Tibial artery (tissue), 4 donors: ENCODE data around the gene RPL19.

Experiments used
- DNase-seq, 2 donors: peaks; one replicate each; pipeline ENCODE4 v3.0.0-alpha.2; 2019
- H3K27ac ChIP-seq, 2 donors: fragments of 200-600 bp; sonication (generic) in 1 of 2; 1 replicate in 1 of 2; 2 replicates in 1 of 2; pipeline ENCODE4 v1.5.1; 2018 to 2019; ENCODE audit warnings: mild to moderate bottlenecking in 1 of 2
- H3K27me3 ChIP-seq, 2 donors: fragments of 200-600 bp; sonication (generic) in 1 of 2; one replicate each; pipeline versions ENCODE4 v1.5.1 to v1.6.0; 2016 to 2019
- H3K36me3 ChIP-seq, 3 donors: fragments of 200-600 bp; sonication (generic) in 2 of 3; one replicate each; pipeline ENCODE4 v1.5.1; 2016 to 2019; ENCODE audit warnings: mild to moderate bottlenecking in 2 of 3
- H3K4me1 ChIP-seq, 4 donors: fragments of 200-600 bp; sonication (generic) in 2 of 4; 1 replicate in 3 of 4; 2 replicates in 1 of 4; pipeline ENCODE4 v1.5.1; 2016 to 2019
- H3K4me3 ChIP-seq, 2 donors: fragments of 200-600 bp; sonication (generic) in 1 of 2; 1 replicate in 1 of 2; 2 replicates in 1 of 2; pipeline ENCODE4 v1.5.1; 2018 to 2019; ENCODE audit warnings: mild to moderate bottlenecking in 2 of 2
- H3K9me3 ChIP-seq, 3 donors: fragments of 200-600 bp; sonication (generic) in 1 of 3; one replicate each; pipeline ENCODE4 v1.5.1; 2016 to 2019
- CTCF ChIP-seq, 2 experiments: fragments of 200-600 bp in 1 of 2; fragments of 450-650 bp in 1 of 2; IDR thresholded peaks; one replicate each; pipeline ENCODE4 v1.5.1; 2017 to 2019; ENCODE audit warnings: antibody characterized with exemption in 2 of 2, mild to moderate bottlenecking in 1 of 2, moderate library complexity in 1 of 2
- intact Hi-C: fragments of 100-400 bp; cut with DNase I; formaldehyde crosslinking; loops from one replicate; pipeline ENCODE4 v1.15.0; 2023; ENCODE audit warnings: low total_unique reads

The RPL19 gene

GRCh38 chr17:39199820-39200069 lies 338 bp upstream of the RPL19 start:
- peaks cover 0 to 51% (median 44%) of the 10 kb centered on the region in 4 donors for H3K4me1 ChIP-seq
- H3K36me3 ChIP-seq = peaks cover 34 to 39% (median 36%) of the 10 kb centered on the region in 3 donors
- intact Hi-C loops = loop anchor here (5.0 kb wide), 1 partner anchor 33 kb away; no protein-coding TSS in a partner anchor
- no peaks in the 10 kb centered on the region for H3K9me3 ChIP-seq
- peak; percentile 94 to 95 for DNase-seq
- no peaks in the 10 kb centered on the region for H3K27me3 ChIP-seq
- no peak for TF ChIP-seq CTCF (IDR thresholded peaks at IDR 0.05)
- H3K27ac ChIP-seq = peak overlapping the region; percentile 98 to 100
- H3K4me3 ChIP-seq = peak overlapping the region; percentile 81 to 83

DNA sequence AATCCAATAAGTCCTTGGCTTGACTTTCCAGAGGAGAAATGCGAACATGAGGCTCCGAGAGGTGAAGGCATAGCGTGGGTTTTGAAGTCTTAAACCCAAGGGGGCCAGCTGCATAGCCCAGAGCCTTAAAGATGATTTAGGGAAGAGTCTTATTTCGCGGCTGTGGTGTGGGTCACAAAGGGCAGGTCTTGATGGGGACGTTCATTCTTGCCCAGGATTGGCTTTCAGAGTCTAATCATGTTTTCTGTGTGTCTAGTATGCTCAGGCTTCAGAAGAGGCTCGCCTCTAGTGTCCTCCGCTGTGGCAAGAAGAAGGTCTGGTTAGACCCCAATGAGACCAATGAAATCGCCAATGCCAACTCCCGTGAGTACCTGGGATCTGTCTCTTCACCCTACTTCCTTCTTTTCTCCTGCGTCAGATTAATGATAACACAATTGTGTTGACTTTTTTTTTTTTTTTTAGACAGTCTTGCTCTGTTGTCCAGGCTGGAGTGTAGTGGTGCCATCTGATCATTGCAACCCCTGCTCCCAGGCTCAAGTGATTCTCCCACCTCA lies 951 bp downstream of the RPL19 start:
- intact Hi-C loops = no loop called here
- H3K36me3 ChIP-seq = peaks cover 39 to 43% (median 41%) of the 10 kb centered on the region in 3 donors
- TF ChIP-seq CTCF (IDR thresholded peaks at IDR 0.05) = no peak
- no peaks in the 10 kb centered on the region for H3K27me3 ChIP-seq
- DNase-seq = no peak
- H3K4me1 ChIP-seq = peaks cover 0 to 38% (median 32%) of the 10 kb centered on the region in 4 donors
- peak overlapping the region; percentile 81 to 83 for H3K4me3 ChIP-seq
- no peaks in the 10 kb centered on the region for H3K9me3 ChIP-seq
- H3K27ac ChIP-seq = peak overlapping the region; percentile 98 to 100

- Histone ChIP-seq H3K9me3 (no peaks in the 10 kb centered on the region), H3K27me3 (no peaks in the 10 kb centered on the region), H3K4me3 (no peak overlapping the region), H3K27ac (no peak overlapping the region), H3K4me1 (peaks cover 0 to 46% (median 40%) of the 10 kb centered on the region in 4 donors), H3K36me3 (peaks cover 39 to 43% (median 41%) of the 10 kb centered on the region in 3 donors)
- intact Hi-C loops = no loop called here
- no peak for TF ChIP-seq CTCF (IDR thresholded peaks at IDR 0.05)
- no peak for DNase-seq
Observed at GRCh38 chr17:39204245-39204644, 4.2 kb downstream of the RPL19 start.

DNA sequence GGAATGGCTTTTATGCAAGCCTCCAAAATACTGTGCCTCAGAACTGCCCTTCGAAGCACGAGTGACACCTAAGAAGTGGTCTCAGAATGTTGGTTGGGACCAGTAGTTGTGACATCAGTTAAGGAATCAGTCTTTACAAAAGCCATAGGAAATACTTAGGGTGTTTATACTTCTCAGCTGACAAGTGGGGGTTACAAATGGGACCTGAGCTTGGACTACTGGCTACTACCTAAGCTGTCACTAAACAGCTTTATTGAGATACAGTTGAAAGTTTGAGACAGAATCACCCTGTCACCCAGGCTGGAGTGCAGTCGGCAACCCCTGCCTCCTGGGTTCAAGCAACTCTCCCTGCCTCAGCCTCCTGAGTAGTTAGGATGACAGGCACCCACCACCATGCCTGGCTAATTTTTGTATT lies 5.0 kb downstream of the RPL19 start:
- no peak overlapping the region for H3K27ac ChIP-seq
- no peaks in the 10 kb centered on the region for H3K27me3 ChIP-seq
- H3K36me3 ChIP-seq = peaks cover 39 to 43% (median 41%) of the 10 kb centered on the region in 3 donors
- intact Hi-C loops = loop anchor here (5.0 kb wide), 1 partner anchor 37 kb away; no protein-coding TSS in a partner anchor
- peaks cover 0 to 50% (median 45%) of the 10 kb centered on the region in 4 donors for H3K4me1 ChIP-seq
- TF ChIP-seq CTCF (IDR thresholded peaks at IDR 0.05) = no peak
- no peak for DNase-seq
- H3K9me3 ChIP-seq = no peaks in the 10 kb centered on the region
- no peak overlapping the region for H3K4me3 ChIP-seq

DNA sequence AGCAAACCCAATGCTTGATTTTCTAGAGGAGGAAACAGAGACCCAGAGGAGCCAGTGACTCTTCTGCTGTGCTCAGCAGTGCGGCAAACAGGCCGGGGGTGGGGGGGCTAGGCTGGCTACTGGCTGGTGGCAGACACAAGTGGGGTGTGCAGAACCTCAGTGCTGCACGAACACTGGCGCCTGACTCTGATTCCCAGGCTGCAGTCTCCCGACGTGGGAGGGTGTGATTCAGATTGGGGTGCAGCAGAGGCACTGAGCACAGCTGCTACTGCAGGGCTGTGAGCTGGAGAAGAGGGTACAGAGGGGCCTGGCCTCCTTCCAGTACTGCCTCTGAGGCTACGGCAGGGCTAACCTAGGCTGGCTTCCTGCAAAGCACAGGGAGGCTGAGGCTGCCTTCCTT lies 8.1 kb downstream of the RPL19 start:
- no peak for DNase-seq
- Histone ChIP-seq H3K9me3 (no peaks in the 10 kb centered on the region), H3K27ac (peak overlapping the region; percentile 80 to 93), H3K27me3 (no peaks in the 10 kb centered on the region), H3K4me3 (no peak overlapping the region), H3K36me3 (peaks cover 21 to 37% (median 21%) of the 10 kb centered on the region in 3 donors), H3K4me1 (peaks cover 0 to 63% (median 53%) of the 10 kb centered on the region in 4 donors)
- intact Hi-C loops = loop anchor here (5.0 kb wide), 1 partner anchor 34 kb away; no protein-coding TSS in a partner anchor
- no peak for TF ChIP-seq CTCF (IDR thresholded peaks at IDR 0.05)
